H1 (cell line): ENCODE results near the gene HS2ST1. TPM values are rescaled to one million over a fixed set of nuclear protein-coding genes. Genes with fewer than 3 reads are reported as not detected.

Experiments used
- CTCF ChIA-PET: fragments of 300-600 bp; sonication (Branson Sonifier 250); formaldehyde crosslinking; loops from one replicate; lab custom pipeline; 2021; ENCODE audit not compliant: partially characterized antibody; lab: Charles Lee
- POLR2A ChIA-PET: fragments of 300-600 bp; sonication (Branson Sonifier 250); formaldehyde crosslinking; loops from one replicate; lab custom pipeline; 2021; ENCODE audit warnings: inconsistent platforms; ENCODE audit not compliant: partially characterized antibody; lab: Charles Lee
- DNase-seq, 2 experiments: peaks; one replicate each; pipeline versions ENCODE4 v3.0.0 to v3.0.0-alpha.2; 2010 to 2022; ENCODE audit warnings: low spot score in 2 of 2, low read depth in 1 of 2, mixed read lengths in 1 of 2
- FAIRE-seq: peaks from 2 replicates; lab custom pipeline; 2011; peaks lifted over from hg19 to GRCh38; lab: Jason Lieb, UNC
- H2AFZ ChIP-seq: 2 replicates; pipeline ENCODE4 v1.8.1; 2012; ENCODE audit warnings: low read length, inconsistent platforms
- H2AK5ac ChIP-seq: 2 replicates; pipeline ENCODE4 v1.6.1; 2013; ENCODE audit warnings: low read depth, low read length
- H2BK120ac ChIP-seq: replicated peaks from 2 replicates; pipeline ENCODE3; 2013; ENCODE audit warnings: low read depth, low read length, inconsistent platforms
- H2BK12ac ChIP-seq: 2 replicates; pipeline ENCODE4 v1.6.1; 2013; ENCODE audit warnings: low read depth, low read length
- H2BK15ac ChIP-seq: 2 replicates; pipeline ENCODE4 v1.6.1; 2013; ENCODE audit warnings: low read length
- H2BK20ac ChIP-seq: 2 replicates; pipeline ENCODE4 v1.6.1; 2013; ENCODE audit warnings: low read length
- H2BK5ac ChIP-seq: 2 replicates; pipeline ENCODE4 v1.6.1; 2013; ENCODE audit warnings: low read depth, low read length
- H3K14ac ChIP-seq: 2 replicates; pipeline ENCODE4 v1.6.1; 2013; ENCODE audit warnings: inconsistent platforms; ENCODE audit not compliant: insufficient read length
- H3K18ac ChIP-seq: 2 replicates; pipeline ENCODE4 v1.6.1; 2013; ENCODE audit warnings: low read length; ENCODE audit errors: extremely low read depth
- H3K23ac ChIP-seq: 2 replicates; pipeline ENCODE4 v1.6.1; 2013; ENCODE audit warnings: inconsistent platforms; ENCODE audit not compliant: insufficient read length
- H3K23me2 ChIP-seq: 2 replicates; pipeline ENCODE4 v1.6.1; 2013; ENCODE audit warnings: low read depth, low read length
- H3K27ac ChIP-seq: 2 replicates; pipeline ENCODE4 v1.6.1; 2011; ENCODE audit warnings: low read depth, low read length, inconsistent platforms
- H3K27me3 ChIP-seq, 4 experiments: replicated peaks in 1 of 4; 1 replicate in 1 of 4; 2 replicates in 3 of 4; pipeline versions ENCODE4 v1.6.1 to v1.8.1; 2011 to 2013; ENCODE audit warnings: low read length in 3 of 4, mild to moderate bottlenecking in 3 of 4, inconsistent platforms in 2 of 4, mixed read lengths in 2 of 4, moderate library complexity in 1 of 4; ENCODE audit not compliant: control insufficient read depth in 3 of 4, insufficient read depth in 3 of 4; ENCODE audit errors: extremely low read depth in 1 of 4
- H3K36me3 ChIP-seq, 4 experiments: 2 replicates each; pipeline versions ENCODE4 v1.6.1 to v1.8.1; 2011 to 2013; ENCODE audit warnings: mild to moderate bottlenecking in 4 of 4, low read length in 3 of 4, moderate library complexity in 2 of 4, control low read depth in 1 of 4, inconsistent platforms in 1 of 4; ENCODE audit not compliant: insufficient read depth in 4 of 4, control insufficient read depth in 2 of 4
- H3K4ac ChIP-seq: replicated peaks from 2 replicates; pipeline ENCODE3; 2013; ENCODE audit warnings: low read length, low read depth, mixed read lengths, inconsistent platforms; ENCODE audit not compliant: insufficient read length
- H3K4me1 ChIP-seq, 4 experiments: replicated peaks in 1 of 4; 1 replicate in 1 of 4; 2 replicates in 3 of 4; pipeline versions ENCODE4 v1.6.1 to v1.8.1; 2011 to 2013; ENCODE audit warnings: low read length in 3 of 4, inconsistent platforms in 2 of 4, mixed read lengths in 1 of 4; ENCODE audit not compliant: insufficient read depth in 4 of 4, control insufficient read depth in 3 of 4
- H3K4me2 ChIP-seq, 2 experiments: 2 replicates each; pipeline versions ENCODE4 v1.6.1 to v1.8.1; 2011 to 2013; ENCODE audit warnings: low read depth in 2 of 2, low read length in 2 of 2, control low read depth in 1 of 2, inconsistent platforms in 1 of 2, mild to moderate bottlenecking in 1 of 2; ENCODE audit not compliant: insufficient read depth in 1 of 2
- H3K4me3 ChIP-seq, 4 experiments: fragments of 200-600, 300-600 bp in 1 of 4; sonication (generic), shearing (Covaris generic), sonication (Bioruptor Twin) in 1 of 4; 2 replicates each; pipeline versions ENCODE4 v1.5.1 to v1.8.1; 2011 to 2016; ENCODE audit warnings: low read length in 4 of 4, low read depth in 3 of 4, control low read depth in 2 of 4, inconsistent platforms in 2 of 4, mild to moderate bottlenecking in 2 of 4, mixed read lengths in 1 of 4, moderate library complexity in 1 of 4; ENCODE audit not compliant: insufficient read depth in 2 of 4; ENCODE audit errors: extremely low read depth in 1 of 4
- H3K56ac ChIP-seq: replicated peaks from 2 replicates; pipeline ENCODE3; 2013; ENCODE audit warnings: low read depth, mild to moderate bottlenecking, mixed read lengths, low read length, inconsistent platforms; ENCODE audit not compliant: insufficient read length
- H3K79me1 ChIP-seq: 2 replicates; pipeline ENCODE4 v1.6.1; 2013; ENCODE audit warnings: low read depth, low read length, control low read depth
- H3K79me2 ChIP-seq, 2 experiments: 2 replicates each; pipeline versions ENCODE4 v1.6.1 to v1.8.1; 2012 to 2013; ENCODE audit warnings: low read length in 2 of 2, mild to moderate bottlenecking in 2 of 2, inconsistent platforms in 1 of 2; ENCODE audit not compliant: insufficient read depth in 2 of 2, control insufficient read depth in 1 of 2
- H3K9ac ChIP-seq, 4 experiments: replicated peaks in 1 of 4; 1 replicate in 1 of 4; 2 replicates in 3 of 4; pipeline versions ENCODE4 v1.6.1 to v1.8.1; 2011 to 2013; ENCODE audit warnings: low read depth in 3 of 4, low read length in 3 of 4, control low read depth in 2 of 4, mild to moderate bottlenecking in 2 of 4, moderate library complexity in 2 of 4, inconsistent platforms in 1 of 4; ENCODE audit errors: extremely low read depth in 1 of 4
- H3K9me3 ChIP-seq, 2 experiments: 2 replicates each; pipeline versions ENCODE4 v1.6.1 to v1.8.1; 2012 to 2013; ENCODE audit warnings: mild to moderate bottlenecking in 2 of 2, moderate library complexity in 2 of 2, control low read depth in 1 of 2, inconsistent platforms in 1 of 2, low read depth in 1 of 2, low read length in 1 of 2, mixed read lengths in 1 of 2; ENCODE audit not compliant: insufficient read depth in 2 of 2
- H4K20me1 ChIP-seq, 2 experiments: replicated peaks in 1 of 2; 2 replicates each; pipeline versions ENCODE3 to v1.8.1; 2011 to 2013; ENCODE audit warnings: inconsistent platforms in 2 of 2, low read length in 2 of 2, mild to moderate bottlenecking in 1 of 2; ENCODE audit not compliant: insufficient read depth in 2 of 2, control insufficient read depth in 1 of 2
- H4K5ac ChIP-seq: 2 replicates; pipeline ENCODE4 v1.6.1; 2013; ENCODE audit warnings: low read length, low read depth, mixed read lengths, inconsistent platforms; ENCODE audit not compliant: insufficient read length
- H4K8ac ChIP-seq: 2 replicates; pipeline ENCODE4 v1.8.0; 2013; ENCODE audit warnings: mild to moderate bottlenecking, moderate library complexity, low read length, inconsistent platforms; ENCODE audit not compliant: insufficient read depth; ENCODE audit errors: extremely low read depth
- H4K91ac ChIP-seq: replicated peaks from 2 replicates; pipeline ENCODE3; 2013; ENCODE audit warnings: low read length, mixed read lengths, inconsistent platforms; ENCODE audit not compliant: insufficient read length
- BCL11A ChIP-seq, 2 experiments: IDR thresholded peaks; one replicate each; pipeline ENCODE4 v1.6.1; 2011; ENCODE audit warnings: low read depth in 2 of 2, low read length in 2 of 2, mild to moderate bottlenecking in 2 of 2
- EZH2 ChIP-seq: fragments of 200-600 bp; sonication (generic); IDR thresholded peaks from 2 replicates; pipeline ENCODE4 v1.7.1; 2012; ENCODE audit warnings: low read depth, mild to moderate bottlenecking, moderate library complexity, low read length, inconsistent platforms; ENCODE audit not compliant: severe bottlenecking
- KDM1A ChIP-seq: fragments of 200-600, 300-600 bp; sonication (generic); IDR thresholded peaks from 2 replicates; pipeline ENCODE4 v1.7.1; 2016; ENCODE audit warnings: mild to moderate bottlenecking, low read length, borderline replicate concordance
- KDM5A ChIP-seq: fragments of 200-600 bp; IDR thresholded peaks from 2 replicates; pipeline ENCODE4 v1.7.1; 2012; ENCODE audit warnings: mild to moderate bottlenecking, low read length, inconsistent platforms, mixed read lengths
- MAFK ChIP-seq: IDR thresholded peaks from 2 replicates; pipeline ENCODE4 v1.6.1; 2012; ENCODE audit warnings: low read depth, mild to moderate bottlenecking, improper control_type of control experiment, low read length
- POLR2AphosphoS5 ChIP-seq: IDR thresholded peaks from 2 replicates; pipeline ENCODE4 v1.6.1; 2011; ENCODE audit warnings: low read depth, low read length
- SIX5 ChIP-seq: IDR thresholded peaks from 2 replicates; pipeline ENCODE4 v1.6.1; 2011; ENCODE audit warnings: mild to moderate bottlenecking, low read depth, low read length
- SP2 ChIP-seq: IDR thresholded peaks from 2 replicates; pipeline ENCODE4 v1.6.1; 2012; ENCODE audit warnings: mild to moderate bottlenecking, low read length, inconsistent platforms
- SP4 ChIP-seq: IDR thresholded peaks from 2 replicates; pipeline ENCODE4 v1.6.1; 2012; ENCODE audit warnings: low read length, inconsistent platforms
- SRF ChIP-seq: IDR thresholded peaks from 2 replicates; pipeline ENCODE4 v1.6.1; 2011; ENCODE audit warnings: mild to moderate bottlenecking, low read depth, low read length, moderate library complexity
- SUZ12 ChIP-seq: fragments of 200-600 bp; sonication (generic); IDR thresholded peaks from 2 replicates; pipeline ENCODE4 v1.6.1; 2012; ENCODE audit warnings: mild to moderate bottlenecking, inconsistent platforms, low read length, moderate library complexity, mixed read lengths
- TBP ChIP-seq: IDR thresholded peaks from 2 replicates; pipeline ENCODE4 v1.6.1; 2011; ENCODE audit warnings: low read depth, low read length, improper control_type of control experiment
- WGBS, 2 experiments: shearing (Covaris generic) in 1 of 2; methylation state at CpG; one replicate each; pipeline versions ENCODE4 v1.1.6 to v1.1.7; 2013 to 2015; ENCODE audit warnings: low lambda C conversion rate in 2 of 2, mixed read lengths in 2 of 2, inconsistent platforms in 1 of 2, low coverage in 1 of 2, missing lambda C conversion rate in 1 of 2; ENCODE audit not compliant: insufficient replicate concordance in 2 of 2, insufficient coverage in 1 of 2, insufficient read length in 1 of 2; ENCODE audit errors: extremely low coverage in 1 of 2, missing lambda C conversion rate in 1 of 2; 5-methylcytosine and 5-hydroxymethylcytosine counted together
- polyA plus RNA-seq, 7 experiments: library from polyadenylated mRNA; depleted of rRNA in 3 of 7; stranded (reverse) in 5 of 7; unstranded in 2 of 7; fragments of >200 nt in 5 of 7; fragments of 200-250 nt in 2 of 7; gene quantifications; 1 replicate in 5 of 7; 2 replicates in 1 of 7; 4 replicates in 1 of 7; pipeline versions ENCODE4 v1.2.1 to v1.2.3, GENCODE V29; 2011 to 2013; ENCODE audit warnings: missing spikeins in 2 of 7, mixed read lengths in 2 of 7
- total RNA-seq: library from RNA; stranded (reverse); fragmentation: NEBNext Ultra II Directional; extraction: Animal tissue kit (Norgen Biotek cat#: 25700); gene quantifications from 2 replicates; pipeline ENCODE4 v1.2.1, GENCODE V29; 2021

The HS2ST1 gene
- total and polyA plus RNA-seq, 2 of the 8 experiments (the other 6 are each of a cell fraction or from before 2014, with no cell fraction given): 5.2 to 28.3 TPM

GRCh38 chr1:87146538-87146937, 232.1 kb downstream of the HS2ST1 start:
- Histone ChIP-seq H3K14ac (no peak overlapping the region), H3K4me3 (no peak overlapping the region), H2AFZ (no peak overlapping the region), H3K4ac (no peak overlapping the region), H2BK15ac (no peak overlapping the region), H3K9me3 (no peaks in the 10 kb centered on the region), H4K20me1 (no peaks in the 10 kb centered on the region), H4K91ac (no peak overlapping the region), H4K5ac (no peak overlapping the region), H2BK5ac (no peak overlapping the region), H3K79me2 (no peaks in the 10 kb centered on the region), H3K27me3 (peaks cover 0 to 3% (median 0%) of the 10 kb centered on the region in 4 experiments; a peak in 2 of 7 replicates), H3K27ac (no peak overlapping the region), H4K8ac (no peak overlapping the region), H2BK20ac (no peak overlapping the region), H3K23ac (no peak overlapping the region), H2AK5ac (no peak overlapping the region), H3K36me3 (no peaks in the 10 kb centered on the region), H3K23me2 (no peaks in the 10 kb centered on the region), H2BK120ac (no peak overlapping the region), H3K4me2 (no peak overlapping the region), H3K79me1 (no peaks in the 10 kb centered on the region), H2BK12ac (no peak overlapping the region), H3K9ac (no peak overlapping the region), H3K18ac (no peak overlapping the region), H3K56ac (no peak overlapping the region), H3K4me1 (peaks cover 0 to 20% (median 12%) of the 10 kb centered on the region in 4 experiments)
- CTCF ChIA-PET: interaction anchor here (1.1 to 1.6 kb wide), 2 partner anchors 142 to 1827 kb away, joined by 3 to 8 read pairs; no protein-coding TSS in a partner anchor
- DNase-seq (no peak), FAIRE-seq (no peak)
- WGBS, 2 experiments: 93% methylated on average over 2 of the region's 2 CpGs; no CpG with 5 or more reads in 1 of the 2 experiments
- POLR2A ChIA-PET: no interaction called here
- TF ChIP-seq SUZ12 (no peak), SIX5 (no peak), KDM5A (no peak), KDM1A (no peak), SP4 (no peak), TBP (no peak), MAFK (no peak), SRF (no peak), POLR2AphosphoS5 (no peak), EZH2 (no peak), BCL11A (IDR thresholded peaks at IDR 0.05; ENCODE audit: low read depth in 2 of 2, low read length in 2 of 2) (no peak), SP2 (no peak)
